ENCODE data around the gene TYK2. TPM values are rescaled to one million over a fixed set of nuclear protein-coding genes. Genes with fewer than 3 reads are reported as not detected.
"Not testable (repeated sequence)": the region's sequence is repeated elsewhere in the genome, so short reads cannot be mapped to it uniquely, and the experiment has no call there.

TYK2 gene
- polyA plus RNA-seq, 1 experiment = 29.1 TPM

- CTCF ChIA-PET = interaction anchor here (2.3 kb wide), 1 partner anchor 21 kb away, joined by 8 read pairs; no protein-coding TSS in a partner anchor
- POLR2A ChIA-PET = no interaction called here
Observed at GRCh38 chr19:10368101-10368803, 12.1 kb downstream of the TYK2 start.

GRCh38 chr19:10366950-10367512 is 13.3 kb downstream of the TYK2 start:
- not testable (repeated sequence) for H3K27ac ChIP-seq (ENCODE audit: low read depth, low read length); H3K4me3 ChIP-seq (ENCODE audit: low read depth, low read length); H3K27me3 ChIP-seq (ENCODE audit: control insufficient read depth, insufficient read depth, low read length); H3K9me3 ChIP-seq (ENCODE audit: control insufficient read depth, insufficient read depth, low read length); DNase-seq (ENCODE audit: low read depth, low spot score)
- POLR2A ChIA-PET = interaction anchor here (0.6 kb wide), 1 partner anchor 33 kb away, joined by 3 read pairs; no protein-coding TSS in a partner anchor
- CTCF ChIA-PET = interaction anchor here (0.7 kb wide), 1 partner anchor 81 kb away, joined by 4 read pairs; no protein-coding TSS in a partner anchor

More at GRCh38 chr19:10368101-10368803, 12.1 kb downstream of the TYK2 start:
- Histone ChIP-seq H3K27ac (ENCODE audit: low read depth, low read length) (no peak overlapping the region), H3K9me3 (ENCODE audit: control insufficient read depth, insufficient read depth, low read length) (no peaks in the 10 kb centered on the region), H3K27me3 (ENCODE audit: control insufficient read depth, insufficient read depth, low read length) (no peaks in the 10 kb centered on the region), H3K4me3 (ENCODE audit: low read depth, low read length) (no peak overlapping the region)
- no peak for TF ChIP-seq CTCF (IDR thresholded peaks at IDR 0.05; ENCODE audit: low read depth, low read length)
- no peak for DNase-seq (ENCODE audit: low read depth, low spot score)

GRCh38 chr19:10365518-10365917 is 14.9 kb downstream of the TYK2 start:
- ChIA-PET POLR2A (no interaction called here), CTCF (no interaction called here)
- TF ChIP-seq CTCF (IDR thresholded peaks at IDR 0.05; ENCODE audit: low read depth, low read length) = no peak
- Histone ChIP-seq H3K9me3 (ENCODE audit: control insufficient read depth, insufficient read depth, low read length) (no peaks in the 10 kb centered on the region), H3K4me3 (ENCODE audit: low read depth, low read length) (no peak overlapping the region), H3K27ac (ENCODE audit: low read depth, low read length) (no peak overlapping the region), H3K27me3 (ENCODE audit: control insufficient read depth, insufficient read depth, low read length) (no peaks in the 10 kb centered on the region)
- DNase-seq (ENCODE audit: low read depth, low spot score) = no peak

- H3K27ac ChIP-seq (ENCODE audit: low read depth, low read length) = no peak overlapping the region
- no peak for DNase-seq (ENCODE audit: low read depth, low spot score)
- no peak overlapping the region for H3K4me3 ChIP-seq (ENCODE audit: low read depth, low read length)
- CTCF ChIA-PET = interaction anchor here (0.6 kb wide), 1 partner anchor 63 kb away, joined by 3 read pairs; no protein-coding TSS in a partner anchor
- POLR2A ChIA-PET = no interaction called here
- no peaks in the 10 kb centered on the region for H3K27me3 ChIP-seq (ENCODE audit: control insufficient read depth, insufficient read depth, low read length)
- TF ChIP-seq CTCF (IDR thresholded peaks at IDR 0.05; ENCODE audit: low read depth, low read length) = no peak
- H3K9me3 ChIP-seq (ENCODE audit: control insufficient read depth, insufficient read depth, low read length) = no peaks in the 10 kb centered on the region
Observed at GRCh38 chr19:10364644-10365043, 15.7 kb downstream of the TYK2 start.

GRCh38 chr19:10363789-10364281 is 16.5 kb downstream of the TYK2 start:
- no peak overlapping the region for H3K4me3 ChIP-seq (ENCODE audit: low read depth, low read length)
- H3K9me3 ChIP-seq (ENCODE audit: control insufficient read depth, insufficient read depth, low read length) = no peaks in the 10 kb centered on the region
- ChIA-PET POLR2A (no interaction called here), CTCF (interaction anchor here (0.7 kb wide), 1 partner anchor 29 kb away, joined by 4 read pairs; no protein-coding TSS in a partner anchor)
- H3K27ac ChIP-seq (ENCODE audit: low read depth, low read length) = no peak overlapping the region
- DNase-seq (ENCODE audit: low read depth, low spot score) = no peak
- H3K27me3 ChIP-seq (ENCODE audit: control insufficient read depth, insufficient read depth, low read length) = no peaks in the 10 kb centered on the region
- TF ChIP-seq CTCF (IDR thresholded peaks at IDR 0.05; ENCODE audit: low read depth, low read length) = no peak
